Measurements from ENCODE around the gene ZNF764. TPM values are rescaled to one million over a fixed set of nuclear protein-coding genes. Genes with fewer than 3 reads are reported as not detected.
"Not testable (repeated sequence)": the region's sequence is repeated elsewhere in the genome, so short reads cannot be mapped to it uniquely, and the experiment has no call there.

Gene ZNF764
- total RNA-seq, 1 donor from 2014 or later, result 19.2 TPM

DNA sequence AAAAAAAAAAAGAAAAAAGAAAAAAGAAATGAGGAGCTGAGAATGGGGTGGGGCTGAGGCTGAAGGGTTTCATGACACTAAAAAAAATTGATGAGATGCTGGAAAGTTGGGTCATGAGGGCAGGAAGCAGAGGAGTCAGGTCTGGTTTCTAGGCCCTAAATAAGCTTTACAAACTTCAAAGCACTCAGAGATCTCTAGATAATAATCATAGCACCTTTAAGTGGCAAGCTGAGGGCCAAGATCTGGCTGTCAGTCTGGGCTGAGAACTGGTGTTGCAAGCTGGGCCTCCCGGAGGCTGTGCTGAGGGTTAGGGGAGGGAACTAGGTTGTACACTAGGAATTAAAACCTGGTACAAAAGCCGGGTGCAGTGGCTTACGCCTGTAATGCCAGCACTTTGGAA is 6.4 kb downstream of the ZNF764 start:
- Mint-ChIP-seq H3K4me3 (no peak overlapping the region), H3K27me3 (no peaks in the 10 kb centered on the region), H3K27ac (peak overlapping the region; percentile 11), H3K36me3 (ENCODE audit: low read depth) (peaks cover 31% of the 10 kb centered on the region), H3K4me1 (peaks cover 16% of the 10 kb centered on the region), H3K9me3 (no peaks in the 10 kb centered on the region)
- intact Hi-C loops (cut with micrococcal nuclease), result loop anchor here (10.0 kb wide), 1 partner anchor 373 kb away; the partner anchor contains the start of gene FBXL19
- DNase-seq, result no peak
- TF ChIP-seq, protein P1, sequence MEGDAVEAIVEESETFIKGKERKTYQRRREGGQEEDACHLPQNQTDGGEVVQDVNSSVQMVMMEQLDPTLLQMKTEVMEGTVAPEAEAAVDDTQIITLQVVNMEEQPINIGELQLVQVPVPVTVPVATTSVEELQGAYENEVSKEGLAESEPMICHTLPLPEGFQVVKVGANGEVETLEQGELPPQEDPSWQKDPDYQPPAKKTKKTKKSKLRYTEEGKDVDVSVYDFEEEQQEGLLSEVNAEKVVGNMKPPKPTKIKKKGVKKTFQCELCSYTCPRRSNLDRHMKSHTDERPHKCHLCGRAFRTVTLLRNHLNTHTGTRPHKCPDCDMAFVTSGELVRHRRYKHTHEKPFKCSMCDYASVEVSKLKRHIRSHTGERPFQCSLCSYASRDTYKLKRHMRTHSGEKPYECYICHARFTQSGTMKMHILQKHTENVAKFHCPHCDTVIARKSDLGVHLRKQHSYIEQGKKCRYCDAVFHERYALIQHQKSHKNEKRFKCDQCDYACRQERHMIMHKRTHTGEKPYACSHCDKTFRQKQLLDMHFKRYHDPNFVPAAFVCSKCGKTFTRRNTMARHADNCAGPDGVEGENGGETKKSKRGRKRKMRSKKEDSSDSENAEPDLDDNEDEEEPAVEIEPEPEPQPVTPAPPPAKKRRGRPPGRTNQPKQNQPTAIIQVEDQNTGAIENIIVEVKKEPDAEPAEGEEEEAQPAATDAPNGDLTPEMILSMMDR (IDR thresholded peaks at IDR 0.05), result no peak
- ChIA-PET POLR2A (no interaction called here), CTCF (interaction anchor here (1.4 kb wide), 1 partner anchor 10 kb away, joined by 3 read pairs; no protein-coding TSS in a partner anchor)
- ATAC-seq (ENCODE audit: low read depth), result no peak

DNA sequence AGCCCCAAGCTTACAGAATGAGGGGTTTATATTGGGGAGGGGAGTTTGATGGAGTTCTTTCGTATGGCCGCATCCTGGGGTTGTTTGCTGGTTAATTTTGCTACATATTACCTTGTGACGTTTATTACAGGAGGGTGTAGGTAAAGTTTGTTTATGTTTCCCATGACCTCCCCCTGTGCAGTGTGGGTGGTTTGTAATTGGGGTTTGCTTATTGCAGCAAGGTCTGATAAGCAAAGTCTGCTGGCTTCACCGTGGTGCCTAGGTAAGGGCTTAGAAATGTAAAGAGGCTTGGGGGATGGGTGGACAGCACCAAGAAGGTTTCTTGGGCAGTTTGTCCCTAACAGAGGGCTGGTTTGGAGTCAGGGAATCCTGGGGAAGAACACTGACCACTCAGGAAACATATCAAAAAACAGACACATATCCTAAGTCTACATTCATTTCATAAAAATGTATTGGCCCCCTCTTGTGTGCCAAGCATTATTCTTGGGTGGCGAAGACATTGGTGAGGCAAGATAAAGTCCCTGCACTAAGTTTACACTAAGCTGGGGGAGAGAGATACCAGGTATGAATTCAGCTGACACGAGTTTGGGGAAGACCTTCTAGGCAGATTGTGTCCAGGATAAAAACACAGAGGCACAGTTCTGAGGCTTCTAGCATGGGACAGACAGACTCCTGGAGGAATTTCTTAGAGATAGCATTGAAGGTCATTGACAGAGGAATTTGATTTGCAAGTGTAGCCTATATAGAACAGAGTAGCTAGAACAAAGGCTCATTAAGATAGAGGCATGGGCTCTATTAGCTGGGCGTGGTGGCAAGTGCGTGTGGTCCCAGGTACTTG is 9.5 kb downstream of the ZNF764 start:
- Mint-ChIP-seq H3K4me3 (no peak overlapping the region), H3K27ac (no peak overlapping the region), H3K4me1 (peaks cover 8% of the 10 kb centered on the region), H3K27me3 (no peaks in the 10 kb centered on the region), H3K9me3 (no peaks in the 10 kb centered on the region), H3K36me3 (ENCODE audit: low read depth) (peaks cover 8% of the 10 kb centered on the region)
- intact Hi-C loops (cut with micrococcal nuclease), result no loop called here
- TF ChIP-seq, protein P1 (IDR thresholded peaks at IDR 0.05), result no peak
- DNase-seq (no peak), ATAC-seq (ENCODE audit: low read depth) (no peak)
- ChIA-PET CTCF (no interaction called here), POLR2A (interaction anchor here (0.7 to 1.9 kb wide), 3 partner anchors 14 to 142 kb away, joined by 3 to 7 read pairs (median 3); partner anchors contain the start of gene ZNF747)

DNA sequence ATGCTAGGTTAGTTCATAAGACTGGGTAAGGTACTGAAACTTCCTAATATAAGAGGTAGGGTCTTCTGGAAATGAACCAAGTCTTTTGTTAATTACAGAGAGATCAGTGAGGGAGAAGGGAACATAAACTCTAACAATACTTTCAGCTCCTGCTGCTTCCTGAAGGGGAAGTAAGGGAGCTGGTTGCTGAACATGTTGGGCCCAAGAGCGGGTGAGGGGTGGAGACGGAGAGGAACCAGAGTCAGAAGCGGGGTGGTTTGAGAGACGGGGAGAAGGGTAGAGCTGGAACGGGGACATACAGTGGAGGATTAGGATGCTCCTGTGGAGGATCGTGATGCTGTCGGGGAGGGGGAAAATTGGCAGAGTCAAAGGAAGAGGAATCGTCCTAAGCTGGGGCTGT is 12.1 kb downstream of the ZNF764 start:
- Mint-ChIP-seq H3K27me3 (no peaks in the 10 kb centered on the region), H3K4me3 (no peak overlapping the region), H3K9me3 (no peaks in the 10 kb centered on the region), H3K36me3 (ENCODE audit: low read depth) (no peaks in the 10 kb centered on the region), H3K27ac (no peak overlapping the region), H3K4me1 (no peaks in the 10 kb centered on the region)
- TF ChIP-seq, protein P1 (IDR thresholded peaks at IDR 0.05), result no peak
- ChIA-PET POLR2A (no interaction called here), CTCF (no interaction called here)
- DNase-seq (no peak), ATAC-seq (ENCODE audit: low read depth) (no peak)
- intact Hi-C loops (cut with micrococcal nuclease), result no loop called here

DNA sequence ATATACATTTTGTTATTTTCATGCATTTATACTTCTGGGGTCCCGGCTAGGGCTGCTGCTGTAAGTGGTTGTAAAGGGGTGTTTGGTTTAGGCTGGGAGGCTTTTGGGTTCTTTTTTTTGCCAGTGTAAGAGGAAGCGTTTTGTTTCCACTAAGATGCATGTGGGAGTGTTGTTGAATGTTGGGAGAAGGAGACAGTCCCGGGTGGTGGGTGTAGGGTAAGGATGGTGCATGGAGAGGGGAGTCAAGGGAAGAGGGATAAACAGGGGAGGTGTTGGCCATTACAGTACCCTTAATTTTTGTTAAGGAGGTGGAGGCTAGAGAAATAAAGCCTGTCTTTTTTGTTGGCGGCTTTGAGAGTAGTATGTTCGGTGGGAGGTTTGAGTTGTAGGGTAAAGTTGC is 15.1 kb downstream of the ZNF764 start:
- ATAC-seq (ENCODE audit: low read depth) (no peak), DNase-seq (no peak)
- TF ChIP-seq, protein P1 (IDR thresholded peaks at IDR 0.05), result no peak
- H3K4me1 Mint-ChIP-seq, result peaks cover 6% of the 10 kb centered on the region
- no peaks in the 10 kb centered on the region for H3K9me3 Mint-ChIP-seq
- no peak overlapping the region for H3K4me3 Mint-ChIP-seq
- intact Hi-C loops (cut with micrococcal nuclease), result no loop called here
- CTCF ChIA-PET, result no interaction called here
- H3K36me3 Mint-ChIP-seq (ENCODE audit: low read depth), result no peaks in the 10 kb centered on the region
- no peak overlapping the region for H3K27ac Mint-ChIP-seq
- POLR2A ChIA-PET, result interaction anchor here (1.2 kb wide), 1 partner anchor 14 kb away, joined by 4 read pairs; the partner anchor contains the start of gene ZNF764
- H3K27me3 Mint-ChIP-seq, result no peaks in the 10 kb centered on the region

DNA sequence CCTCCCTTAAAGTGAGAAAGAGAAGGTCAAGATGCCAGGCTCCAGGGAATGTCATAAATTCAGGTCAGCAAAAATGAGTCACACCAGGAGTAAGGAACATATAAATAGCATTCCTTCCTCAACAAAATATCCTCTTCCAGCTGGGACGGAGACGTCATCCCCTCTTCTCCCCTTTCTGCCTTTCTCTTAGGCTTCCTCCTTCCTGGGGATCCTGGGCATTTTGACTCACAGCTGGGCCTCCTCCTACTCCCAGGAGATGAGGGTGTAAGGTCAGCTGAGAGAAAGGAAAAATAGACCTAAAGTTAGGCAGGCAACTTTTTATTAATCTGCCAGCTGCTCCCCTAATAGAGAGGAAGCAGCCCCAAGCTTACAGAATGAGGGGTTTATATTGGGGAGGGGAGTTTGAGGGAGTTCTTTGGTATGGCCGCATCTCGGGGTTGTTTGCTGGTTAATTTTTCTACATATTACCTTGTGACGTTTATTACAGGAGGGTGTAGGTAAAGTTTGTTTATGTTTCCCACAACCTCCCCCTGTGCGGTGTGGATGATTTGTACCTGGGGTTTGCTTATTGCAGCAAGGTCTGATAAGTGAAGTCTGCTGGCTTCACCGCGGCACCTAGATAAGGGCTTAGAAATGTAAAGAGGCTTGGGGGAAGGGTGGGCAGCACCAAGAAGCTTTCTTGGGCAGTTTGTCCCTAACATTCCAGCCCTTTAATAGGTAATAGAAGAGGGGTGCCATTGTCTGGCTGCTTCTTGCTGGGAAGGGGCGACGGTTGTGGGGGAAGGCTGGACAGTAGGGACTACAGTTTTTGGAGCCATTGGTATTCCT is 16.5 kb downstream of the ZNF764 start:
- Mint-ChIP-seq H3K4me3 (no peak overlapping the region), H3K27me3 (no peaks in the 10 kb centered on the region), H3K9me3 (no peaks in the 10 kb centered on the region), H3K4me1 (peaks cover 7% of the 10 kb centered on the region), H3K27ac (no peak overlapping the region), H3K36me3 (ENCODE audit: low read depth) (peaks cover 8% of the 10 kb centered on the region)
- ATAC-seq (ENCODE audit: low read depth) (no peak), DNase-seq (no peak)
- ChIA-PET POLR2A (interaction anchor here (1.7 kb wide), 1 partner anchor 124 kb away, joined by 3 read pairs; no protein-coding TSS in a partner anchor), CTCF (interaction anchor here (1.0 kb wide), 1 partner anchor 10 kb away, joined by 3 read pairs; no protein-coding TSS in a partner anchor)
- TF ChIP-seq, protein P1 (IDR thresholded peaks at IDR 0.05), result no peak
- intact Hi-C loops (cut with micrococcal nuclease), result no loop called here

DNA sequence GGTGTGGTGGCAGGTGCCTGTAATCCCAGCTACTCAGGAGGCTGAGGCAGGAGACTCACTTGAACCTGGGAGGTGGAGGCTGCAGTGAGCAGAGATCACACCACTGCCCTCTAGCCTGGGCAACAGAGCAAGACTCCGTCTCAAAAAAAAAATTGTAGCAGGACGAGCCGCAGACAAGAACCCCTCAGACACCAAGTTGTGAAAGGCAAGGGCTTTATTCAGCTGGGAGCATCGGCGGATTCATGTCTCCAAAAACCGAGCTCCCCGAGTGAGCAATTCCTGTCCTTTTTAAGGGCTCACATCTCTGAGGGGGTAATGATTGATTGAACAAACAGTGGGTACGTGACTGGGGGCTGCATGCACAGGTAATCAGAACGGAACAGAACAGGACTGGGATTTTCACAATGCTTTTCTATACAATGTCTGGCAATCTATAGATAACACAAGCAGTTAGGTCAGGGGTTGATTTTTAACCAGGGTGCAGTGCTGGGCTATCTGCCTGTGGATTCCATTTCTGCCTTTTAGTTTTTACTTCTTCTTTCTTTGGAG is 17.2 kb downstream of the ZNF764 start:
- H3K36me3 Mint-ChIP-seq (ENCODE audit: low read depth); ATAC-seq (ENCODE audit: low read depth); H3K9me3 Mint-ChIP-seq; intact Hi-C loops (cut with micrococcal nuclease); H3K27me3 Mint-ChIP-seq; H3K27ac Mint-ChIP-seq; H3K4me3 Mint-ChIP-seq; DNase-seq: not testable (repeated sequence)
- ChIA-PET CTCF (interaction anchor here (1.0 kb wide), 1 partner anchor 11 kb away, joined by 3 read pairs; no protein-coding TSS in a partner anchor), POLR2A (interaction anchor here (1.7 kb wide), 1 partner anchor 123 kb away, joined by 3 read pairs; no protein-coding TSS in a partner anchor)
- H3K4me1 Mint-ChIP-seq, result peaks cover 13% of the 10 kb centered on the region

All from activated B cell treated with CpG ODN at 0.5 μM for 24 hours (primary cell).